Common myeloid progenitor, CD34-positive (primary cell): ENCODE measurements around the gene ZNF628. TPM values are rescaled to one million over a fixed set of nuclear protein-coding genes. Genes with fewer than 3 reads are reported as not detected.
A peak's percentile ranks its signal among the peaks of the same experiment; 100 is the strongest.

Experiments used
- CTCF ChIA-PET: fragments of 350-600 bp; sonication (Branson Sonifier 250); formaldehyde crosslinking; loops from one replicate; lab custom pipeline; 2021; ENCODE audit warnings: antibody characterized with exemption; lab: Charles Lee
- POLR2A ChIA-PET: fragments of 350-600 bp; sonication (Branson Sonifier 250); formaldehyde crosslinking; loops from one replicate; lab custom pipeline; 2021; ENCODE audit warnings: antibody characterized with exemption; lab: Charles Lee
- DNase-seq, 3 donors: peaks; one replicate each; pipeline versions ENCODE4 v3.0.0 to v3.0.0-alpha.2; 2013
- H3K27ac ChIP-seq, 2 experiments: 1 replicate in 1 of 2; 2 replicates in 1 of 2; pipeline ENCODE4 v1.7.0; 2013; ENCODE audit warnings: inconsistent platforms in 2 of 2, low read length in 2 of 2, mild to moderate bottlenecking in 2 of 2, low read depth in 1 of 2, moderate library complexity in 1 of 2; ENCODE audit not compliant: severe bottlenecking in 2 of 2, insufficient read depth in 1 of 2, poor library complexity in 1 of 2
- H3K27me3 ChIP-seq, 5 experiments: replicated peaks in 2 of 5; 1 replicate in 3 of 5; 2 replicates in 2 of 5; pipeline versions ENCODE4 v1.6.1 to v1.7.0; 2013; ENCODE audit warnings: low read length in 4 of 5, mild to moderate bottlenecking in 2 of 5, moderate library complexity in 2 of 5, inconsistent platforms in 1 of 5; ENCODE audit not compliant: insufficient read depth in 5 of 5, control insufficient read depth in 4 of 5
- H3K36me3 ChIP-seq, 4 experiments: 1 replicate in 2 of 4; 2 replicates in 2 of 4; pipeline versions ENCODE4 v1.6.1 to v1.7.0; 2013; ENCODE audit warnings: low read length in 3 of 4, control low read depth in 1 of 4, mild to moderate bottlenecking in 1 of 4; ENCODE audit not compliant: control insufficient read depth in 4 of 4, insufficient read depth in 4 of 4
- H3K4me1 ChIP-seq, 4 experiments: 1 replicate in 3 of 4; 2 replicates in 1 of 4; pipeline versions ENCODE4 v1.6.1 to v1.7.1; 2013; ENCODE audit warnings: low read length in 3 of 4, mild to moderate bottlenecking in 3 of 4, control low read depth in 1 of 4, inconsistent platforms in 1 of 4, moderate library complexity in 1 of 4; ENCODE audit not compliant: control insufficient read depth in 4 of 4, insufficient read depth in 4 of 4; ENCODE audit errors: control extremely low read depth in 1 of 4
- H3K4me3 ChIP-seq, 7 experiments: 1 replicate in 4 of 7; 2 replicates in 3 of 7; pipeline versions ENCODE4 v1.5.1 to v1.7.0; 2013; ENCODE audit warnings: mild to moderate bottlenecking in 7 of 7, low read length in 6 of 7, moderate library complexity in 6 of 7, inconsistent platforms in 2 of 7, low read depth in 2 of 7, control low read depth in 1 of 7; ENCODE audit not compliant: insufficient read depth in 4 of 7, control insufficient read depth in 1 of 7; ENCODE audit errors: extremely low read depth in 1 of 7
- H3K9me3 ChIP-seq, 5 experiments: 1 replicate in 4 of 5; 2 replicates in 1 of 5; pipeline versions ENCODE4 v1.6.1 to v1.7.1; 2013; ENCODE audit warnings: low read length in 4 of 5, mild to moderate bottlenecking in 2 of 5, inconsistent platforms in 1 of 5, low read depth in 1 of 5, moderate library complexity in 1 of 5; ENCODE audit not compliant: control insufficient read depth in 4 of 5, insufficient read depth in 2 of 5; ENCODE audit errors: control extremely low read depth in 1 of 5
- WGBS: methylation state at CpG from one replicate; pipeline ENCODE4 v1.1.5; 2013; ENCODE audit not compliant: insufficient coverage; 5-methylcytosine and 5-hydroxymethylcytosine counted together
- polyA plus RNA-seq: library from polyadenylated mRNA; unstranded; fragments of 120-200 nt; gene quantifications from one replicate; pipeline ENCODE4 v1.2.1, GENCODE V29; 2013

The ZNF628 gene
- 6.7 TPM for polyA plus RNA-seq

GRCh38 chr19:55476100-55476775, at the start of gene ZNF628:
ZNF628 (plus strand) TSS chr19:55476617; CDS start chr19:55479911, 3,294 bp downstream.
- no peaks in the 10 kb centered on the region for H3K27me3 ChIP-seq
- H3K36me3 ChIP-seq, result peaks cover 0 to 3% (median 2%) of the 10 kb centered on the region in 4 experiments
- DNase-seq, result peak; percentile 98 to 99 (median 99)
- peak within 1 kb of the TSS; percentile 50 to 89 (median 81) for H3K4me3 ChIP-seq
- H3K27ac ChIP-seq, result peak within 1 kb of the TSS in 1 of 2 experiments; percentile 84
- H3K4me1 ChIP-seq, result peaks cover 2 to 19% (median 11%) of the 10 kb centered on the region in 4 experiments
- WGBS, result 2% methylated on average over 52 of the region's 61 CpGs
- no peaks in the 10 kb centered on the region for H3K9me3 ChIP-seq
- ChIA-PET POLR2A (interaction anchor here (1.0 to 2.1 kb wide), 5 partner anchors 11 to 124 kb away, joined by 3 to 6 read pairs (median 4); partner anchors contain the start of gene ZNF524), CTCF (interaction anchor here (0.6 to 3.2 kb wide), 5 partner anchors 9 to 222 kb away, joined by 3 to 14 read pairs (median 3); no protein-coding TSS in a partner anchor)

DNA sequence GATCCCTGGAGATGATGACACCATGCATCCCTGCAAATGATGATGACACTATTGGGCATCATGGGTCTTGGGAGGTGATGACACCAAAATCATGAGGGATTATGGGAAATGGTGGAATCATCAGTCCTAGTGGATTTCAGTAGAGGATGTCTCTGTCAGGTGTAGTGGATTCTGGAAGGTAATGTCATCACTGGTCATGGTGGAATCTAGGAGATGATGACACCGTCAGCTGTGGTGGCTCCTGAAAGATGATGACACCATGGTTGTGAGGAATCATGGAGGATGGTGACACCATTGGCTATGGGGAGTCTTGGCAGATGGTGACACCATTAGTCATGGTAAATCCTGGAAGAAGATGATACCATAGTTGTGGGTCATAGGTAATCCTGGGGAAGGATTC, 45.2 kb upstream of the ZNF628 start:
- no peaks in the 10 kb centered on the region for H3K4me1 ChIP-seq
- H3K36me3 ChIP-seq, result no peaks in the 10 kb centered on the region
- POLR2A ChIA-PET, result no interaction called here
- H3K9me3 ChIP-seq, result peaks cover 0 to 9% (median 0%) of the 10 kb centered on the region in 5 experiments
- H3K27ac ChIP-seq, result no peak overlapping the region
- DNase-seq, result no peak
- H3K27me3 ChIP-seq, result peaks cover 6 to 47% (median 16%) of the 10 kb centered on the region in 5 experiments
- WGBS, result 91% methylated on average over 1 of the region's 1 CpG
- H3K4me3 ChIP-seq, result no peak overlapping the region
- CTCF ChIA-PET, result no interaction called here

DNA sequence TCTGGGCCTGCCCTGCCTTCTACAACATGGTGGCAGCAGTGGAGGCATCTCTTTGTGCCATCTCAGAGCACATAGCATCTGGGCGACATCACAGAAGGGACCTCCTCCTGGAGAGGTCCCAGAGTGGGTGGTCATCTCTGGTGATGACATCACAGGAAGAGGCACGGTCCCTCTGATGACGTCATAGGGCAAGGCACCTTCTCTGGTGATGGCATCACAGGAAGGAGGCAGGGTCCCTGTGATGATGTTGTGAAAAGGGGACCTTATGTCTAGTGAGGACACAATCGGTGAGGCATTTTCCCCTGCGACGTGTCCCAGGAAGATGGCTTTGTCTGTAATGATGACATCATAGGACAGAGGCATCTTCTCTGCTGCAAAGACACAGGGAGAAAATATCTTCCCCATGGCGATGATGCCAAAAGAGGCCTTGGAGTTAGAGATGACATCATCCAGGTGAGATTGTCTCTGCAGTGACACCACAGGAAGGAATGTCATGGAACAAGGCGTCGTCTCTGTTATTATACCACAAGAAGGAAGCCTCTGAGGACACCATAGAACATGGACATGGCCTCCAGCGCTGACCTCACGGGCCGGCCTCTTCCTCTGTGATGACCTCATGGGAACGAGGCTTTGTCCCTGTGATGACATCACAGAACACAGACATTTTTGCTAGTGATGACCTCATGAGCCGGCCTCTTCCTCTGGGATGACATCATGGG, 44.0 kb upstream of the ZNF628 start:
- no peaks in the 10 kb centered on the region for H3K4me1 ChIP-seq
- H3K4me3 ChIP-seq, result no peak overlapping the region
- peaks cover 0 to 9% (median 0%) of the 10 kb centered on the region in 5 experiments for H3K9me3 ChIP-seq
- peaks cover 6 to 59% (median 17%) of the 10 kb centered on the region in 5 experiments for H3K27me3 ChIP-seq
- ChIA-PET CTCF (no interaction called here), POLR2A (no interaction called here)
- DNase-seq, result no peak
- 93% methylated on average over 14 of the region's 14 CpGs for WGBS
- H3K36me3 ChIP-seq, result no peaks in the 10 kb centered on the region
- no peak overlapping the region for H3K27ac ChIP-seq

DNA sequence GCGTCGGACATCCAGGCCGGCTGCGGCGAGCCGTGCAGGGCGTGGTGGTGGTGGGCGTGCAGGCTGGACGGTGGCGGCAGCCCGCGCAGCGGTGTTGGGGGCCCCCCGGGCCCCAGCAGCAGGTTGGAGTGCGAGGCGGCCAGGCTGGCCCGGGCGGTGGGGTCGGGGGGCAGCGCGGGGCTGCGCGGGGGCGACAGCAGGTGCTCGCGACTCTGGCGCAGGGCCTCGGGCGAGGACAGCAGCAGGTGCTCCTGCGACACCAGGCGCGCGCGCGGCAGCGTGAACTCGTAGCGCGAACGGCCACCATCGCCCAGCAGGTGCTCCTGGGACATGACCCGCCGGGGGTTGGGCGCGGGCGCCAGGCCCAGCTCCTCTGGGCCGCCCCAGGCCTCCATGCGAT, 43.1 kb upstream of the ZNF628 start:
- CTCF ChIA-PET, result no interaction called here
- Histone ChIP-seq H3K27ac (no peak overlapping the region), H3K27me3 (peaks cover 6 to 67% (median 18%) of the 10 kb centered on the region in 5 experiments), H3K4me1 (no peaks in the 10 kb centered on the region), H3K36me3 (no peaks in the 10 kb centered on the region), H3K9me3 (peaks cover 0 to 9% (median 0%) of the 10 kb centered on the region in 5 experiments), H3K4me3 (no peak overlapping the region)
- POLR2A ChIA-PET, result no interaction called here
- WGBS, result 9% methylated on average over 41 of the region's 48 CpGs
- DNase-seq, result no peak

GRCh38 chr19:55434356-55434919, 42.0 kb upstream of the ZNF628 start:
- no peak overlapping the region for H3K27ac ChIP-seq
- H3K4me3 ChIP-seq, result no peak overlapping the region
- no peaks in the 10 kb centered on the region for H3K4me1 ChIP-seq
- peak in 2 of 3 donors; percentile 25 to 63 for DNase-seq
- H3K9me3 ChIP-seq, result peaks cover 0 to 9% (median 0%) of the 10 kb centered on the region in 5 experiments
- ChIA-PET CTCF (no interaction called here), POLR2A (no interaction called here)
- WGBS, result 100% methylated on average over 1 of the region's 4 CpGs
- H3K27me3 ChIP-seq, result peaks cover 6 to 78% (median 28%) of the 10 kb centered on the region in 5 experiments
- no peaks in the 10 kb centered on the region for H3K36me3 ChIP-seq

DNA sequence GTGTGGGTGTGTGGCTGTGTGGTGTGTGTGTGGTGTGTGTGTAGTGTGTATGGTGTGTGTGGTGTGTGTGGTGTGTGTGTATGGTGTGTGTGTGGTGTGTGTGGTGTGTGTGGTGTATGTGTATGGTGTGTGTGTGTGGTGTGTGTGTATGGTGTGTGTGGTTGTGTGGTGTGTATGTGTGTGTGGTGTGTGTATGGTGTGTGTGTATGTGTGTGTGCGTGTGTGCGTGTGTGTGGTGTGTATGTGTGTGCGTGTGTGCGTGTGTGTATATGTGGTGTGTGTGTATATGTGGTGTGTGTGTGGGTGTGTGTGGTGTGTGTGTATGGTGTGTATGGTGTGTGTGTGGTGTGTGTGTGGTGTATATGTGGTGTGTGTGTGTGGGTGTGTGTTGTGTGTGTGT, 41.4 kb upstream of the ZNF628 start:
- Histone ChIP-seq H3K9me3 (peaks cover 0 to 9% (median 0%) of the 10 kb centered on the region in 5 experiments), H3K27ac (no peak overlapping the region), H3K4me3 (no peak overlapping the region), H3K4me1 (peaks cover 0 to under 1% (median under 1%) of the 10 kb centered on the region in 4 experiments), H3K27me3 (peaks cover 8 to 84% (median 29%) of the 10 kb centered on the region in 5 experiments), H3K36me3 (no peaks in the 10 kb centered on the region)
- CTCF ChIA-PET, result interaction anchor here (1.2 kb wide), 1 partner anchor 14 kb away, joined by 3 read pairs; no protein-coding TSS in a partner anchor
- peak in 1 of 3 donors; percentile 33 for DNase-seq
- WGBS, result no CpG with 5 or more reads among the region's 4 CpGs
- POLR2A ChIA-PET, result no interaction called here
